HG03469 (cell line): ENCODE results near the gene SLC23A3.

Experiments used
- ATAC-seq: cut with Tn5 transposase; IDR thresholded peaks from one replicate; pipeline ENCODE4 v1.9.1; 2021; ENCODE audit warnings: mild to moderate bottlenecking, moderate library complexity, moderate number of reproducible peaks; ENCODE audit not compliant: unreplicated experiment

The SLC23A3 gene

GRCh38 chr2:219169930-219170654, at the start of gene SLC23A3:
TSS of gene SLC23A3 (minus strand) at chr2:219170029. CDS start at chr2:219169984, 45 bp downstream.
- no peak for ATAC-seq

- ATAC-seq: no peak
These were observed 49.2 kb upstream of the SLC23A3 start, which contains the start of gene ABCB6 for GRCh38 chr2:219218732-219219701. TSS of gene ABCB6 (minus strand) at chr2:219218958. CDS start at chr2:219218673, 285 bp downstream.

GRCh38 chr2:219218217-219218731, 48.4 kb upstream of the SLC23A3 start:
- no peak for ATAC-seq

- no peak for ATAC-seq
These were observed 46.7 kb upstream of the SLC23A3 start for GRCh38 chr2:219216535-219216915.

GRCh38 chr2:219215871-219216534, 46.2 kb upstream of the SLC23A3 start:
- no peak for ATAC-seq

GRCh38 chr2:219214786-219215185, 45.0 kb upstream of the SLC23A3 start:
- no peak for ATAC-seq

GRCh38 chr2:219214141-219214540, 44.3 kb upstream of the SLC23A3 start:
- no peak for ATAC-seq

- no peak for ATAC-seq
These were observed 43.8 kb upstream of the SLC23A3 start for GRCh38 chr2:219213486-219214071.

- no peak for ATAC-seq
These were observed 43.2 kb upstream of the SLC23A3 start for GRCh38 chr2:219213026-219213415.

GRCh38 chr2:219210886-219211362, 41.1 kb upstream of the SLC23A3 start:
- no peak for ATAC-seq

- ATAC-seq: no peak
These were observed 40.5 kb upstream of the SLC23A3 start for GRCh38 chr2:219210196-219210885.

GRCh38 chr2:219209236-219210195, 39.7 kb upstream of the SLC23A3 start:
- no peak for ATAC-seq

GRCh38 chr2:219207884-219208740, 38.3 kb upstream of the SLC23A3 start:
- no peak for ATAC-seq

GRCh38 chr2:219207134-219207883, 37.5 kb upstream of the SLC23A3 start:
- no peak for ATAC-seq

GRCh38 chr2:219206328-219207133, 36.7 kb upstream of the SLC23A3 start, which contains the start of gene ZFAND2B:
TSS of gene ZFAND2B (plus strand) at chr2:219206782. CDS start at chr2:219206988, 206 bp downstream.
- peak; percentile 97 for ATAC-seq

- ATAC-seq: no peak
These were observed 36.1 kb upstream of the SLC23A3 start for GRCh38 chr2:219205981-219206327.
